Omental fat pad (tissue), 4 donors: Measurements from ENCODE around the gene IKZF1. TPM values are rescaled to one million over a fixed set of nuclear protein-coding genes. Genes with fewer than 3 reads are reported as not detected.
A peak's percentile ranks its signal among the peaks of the same experiment; 100 is the strongest.

ENCODE experiments used
- ATAC-seq: fragments of 150-250 bp; one replicate; pipeline ENCODE4 v1.9.1; 2016; ENCODE audit warnings: mild to moderate bottlenecking, moderate library complexity; ENCODE audit not compliant: low FRiP score
- DNase-seq: peaks from one replicate; pipeline ENCODE4 v3.0.0-alpha.2; 2019; ENCODE audit warnings: low spot score
- total RNA-seq, 4 donors: library from RNA; depleted of rRNA; stranded (reverse); fragments of >200 nt; gene quantifications; one replicate each; pipeline ENCODE4 v1.1.0, GENCODE V29; 2016
- TF ChIP-seq, protein P1 (sequence below), 3 donors: fragments of 450-650 bp; IDR thresholded peaks; one replicate each; pipeline ENCODE4 v1.5.1; 2016 to 2017; ENCODE audit warnings: antibody characterized with exemption in 3 of 3, mild to moderate bottlenecking in 3 of 3, moderate library complexity in 2 of 3

IKZF1 gene
- total RNA-seq, 4 donors from 2014 or later: 14.6 to 34.5 (median 21.7) TPM

GRCh38 chr7:50303335-50304128 lies 984 bp upstream of the IKZF1 start:
- peak; percentile 20 for ATAC-seq
- TF ChIP-seq, protein P1, sequence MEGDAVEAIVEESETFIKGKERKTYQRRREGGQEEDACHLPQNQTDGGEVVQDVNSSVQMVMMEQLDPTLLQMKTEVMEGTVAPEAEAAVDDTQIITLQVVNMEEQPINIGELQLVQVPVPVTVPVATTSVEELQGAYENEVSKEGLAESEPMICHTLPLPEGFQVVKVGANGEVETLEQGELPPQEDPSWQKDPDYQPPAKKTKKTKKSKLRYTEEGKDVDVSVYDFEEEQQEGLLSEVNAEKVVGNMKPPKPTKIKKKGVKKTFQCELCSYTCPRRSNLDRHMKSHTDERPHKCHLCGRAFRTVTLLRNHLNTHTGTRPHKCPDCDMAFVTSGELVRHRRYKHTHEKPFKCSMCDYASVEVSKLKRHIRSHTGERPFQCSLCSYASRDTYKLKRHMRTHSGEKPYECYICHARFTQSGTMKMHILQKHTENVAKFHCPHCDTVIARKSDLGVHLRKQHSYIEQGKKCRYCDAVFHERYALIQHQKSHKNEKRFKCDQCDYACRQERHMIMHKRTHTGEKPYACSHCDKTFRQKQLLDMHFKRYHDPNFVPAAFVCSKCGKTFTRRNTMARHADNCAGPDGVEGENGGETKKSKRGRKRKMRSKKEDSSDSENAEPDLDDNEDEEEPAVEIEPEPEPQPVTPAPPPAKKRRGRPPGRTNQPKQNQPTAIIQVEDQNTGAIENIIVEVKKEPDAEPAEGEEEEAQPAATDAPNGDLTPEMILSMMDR (IDR thresholded peaks at IDR 0.05): no peak

DNA sequence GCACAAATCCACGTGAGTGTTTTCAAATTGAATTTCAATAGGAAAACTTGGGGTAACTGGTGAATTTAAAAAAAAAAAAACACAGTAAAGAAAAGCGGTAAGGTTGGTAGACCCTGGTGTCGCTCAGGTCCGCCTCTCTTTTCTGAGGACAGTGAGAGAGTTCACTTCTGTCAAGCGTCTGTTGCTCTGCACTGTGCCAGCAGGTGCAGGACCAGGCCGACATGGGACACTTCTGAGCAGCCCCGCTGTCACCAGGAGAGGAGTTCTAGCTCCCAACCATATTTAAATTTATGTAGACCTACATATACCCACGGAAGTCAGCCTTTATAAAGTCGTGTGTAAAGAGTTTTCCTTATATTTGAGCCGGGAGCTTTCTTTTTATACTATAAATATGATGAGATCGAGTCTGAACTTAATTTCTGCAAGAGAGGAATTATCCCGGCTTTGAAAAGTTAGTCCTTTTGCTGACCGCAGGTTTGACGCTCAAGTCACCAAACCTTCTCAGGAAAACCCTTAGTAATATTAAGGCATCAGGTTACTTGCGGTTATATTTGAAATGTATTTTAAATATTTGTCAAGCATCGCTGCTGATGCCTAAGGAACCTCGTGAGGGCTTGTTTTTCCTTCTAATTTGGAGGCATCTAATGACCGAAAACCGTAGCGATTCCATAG lies 531 bp downstream of the IKZF1 start:
- no peak for ATAC-seq
- DNase-seq: no peak
- TF ChIP-seq, protein P1 (IDR thresholded peaks at IDR 0.05): no peak

More at GRCh38 chr7:50303335-50304128, 984 bp upstream of the IKZF1 start:
- no peak for DNase-seq

- no peak for DNase-seq
- TF ChIP-seq, protein P1 (IDR thresholded peaks at IDR 0.05): no peak
- no peak for ATAC-seq
Measured at GRCh38 chr7:50305583-50306493, 1.3 kb downstream of the IKZF1 start.

DNA sequence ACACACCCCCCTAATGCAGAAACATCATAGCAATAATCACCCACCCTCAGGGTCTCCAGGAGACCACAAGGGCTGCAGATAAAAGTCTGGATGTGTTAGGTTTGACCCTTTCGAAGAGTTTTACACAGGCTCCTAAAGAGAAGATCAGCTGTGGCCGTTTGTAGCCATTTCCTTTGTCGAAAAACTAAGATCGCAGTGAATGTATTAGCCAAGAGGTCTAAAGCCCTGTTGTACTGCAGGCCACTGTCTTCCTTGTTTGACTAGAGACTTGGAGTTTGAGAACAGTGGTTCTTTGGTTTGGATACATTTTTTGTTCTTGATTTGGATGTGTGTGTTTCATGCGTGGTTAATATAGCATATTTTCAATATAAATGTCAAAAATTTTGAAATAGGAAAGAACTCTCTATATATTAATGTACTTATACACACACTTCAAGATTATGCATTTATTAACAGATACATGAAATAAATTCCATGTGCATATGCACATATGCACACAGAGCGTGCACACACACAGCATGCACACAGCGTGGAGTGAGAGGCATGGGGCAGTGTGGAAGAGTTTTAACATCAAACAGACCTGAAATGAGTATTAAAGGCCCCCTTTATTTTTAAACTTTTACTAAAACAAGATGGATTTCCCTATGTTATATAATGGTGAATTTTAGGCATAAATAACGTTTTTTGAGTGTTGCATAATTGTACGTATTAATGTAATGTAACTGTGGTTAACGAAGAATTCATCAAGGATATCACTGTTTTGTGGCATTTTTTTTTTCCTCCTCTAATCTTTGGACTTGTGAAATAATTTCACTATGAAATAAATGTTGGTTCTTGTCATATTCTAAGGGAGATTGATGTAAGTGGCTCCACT lies 2.2 kb downstream of the IKZF1 start:
- DNase-seq: no peak
- ATAC-seq: no peak
- TF ChIP-seq, protein P1 (IDR thresholded peaks at IDR 0.05): no peak

DNA sequence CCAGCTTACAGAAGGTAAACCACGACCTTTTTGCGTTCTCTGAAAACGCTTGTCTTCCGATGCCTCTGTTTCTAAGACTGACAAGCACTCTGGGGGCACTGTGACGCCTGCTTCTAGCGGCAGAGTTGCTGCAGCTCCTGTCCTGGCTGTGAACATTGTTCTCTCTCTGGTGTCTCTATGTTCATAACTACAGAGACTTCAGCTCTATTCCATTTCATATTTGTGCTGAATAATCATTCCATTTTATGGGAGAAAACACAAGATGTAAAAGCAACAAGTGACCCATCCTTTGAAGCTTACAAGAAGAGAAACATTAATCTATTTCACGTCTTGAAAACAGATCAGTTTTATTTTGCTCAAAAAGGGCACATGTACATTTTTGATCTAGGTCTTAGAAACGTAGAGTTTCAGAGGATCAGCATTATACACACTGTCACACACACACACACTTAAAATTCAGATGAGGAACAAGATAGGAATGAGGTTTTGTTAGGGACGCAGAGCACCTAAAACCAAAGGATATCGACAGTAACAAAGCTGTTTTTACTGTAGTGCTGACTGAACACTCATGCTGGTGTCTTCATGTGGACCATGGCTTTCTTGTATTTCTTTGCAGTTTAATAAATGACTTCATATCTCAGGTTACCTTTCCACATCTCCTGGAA lies 3.0 kb downstream of the IKZF1 start:
- DNase-seq: no peak
- TF ChIP-seq, protein P1 (IDR thresholded peaks at IDR 0.05): no peak
- no peak for ATAC-seq

GRCh38 chr7:50308203-50308531 lies 3.7 kb downstream of the IKZF1 start:
- no peak for ATAC-seq
- TF ChIP-seq, protein P1 (IDR thresholded peaks at IDR 0.05): no peak
- no peak for DNase-seq
